Sigmoid colon (tissue), 7 donors: ENCODE results near the gene MYO19. TPM values are rescaled to one million over a fixed set of nuclear protein-coding genes. Genes with fewer than 3 reads are reported as not detected.
A peak's percentile ranks its signal among the peaks of the same experiment; 100 is the strongest.

Source experiments
- DNase-seq: peaks from one replicate; pipeline ENCODE4 v3.0.0-alpha.2; 2019
- H3K27ac ChIP-seq, 4 donors: fragments of 200-600 bp; sonication (generic); one replicate each; pipeline ENCODE4 v1.5.1; 2016 to 2019; ENCODE audit warnings: mild to moderate bottlenecking in 1 of 4
- H3K27me3 ChIP-seq, 3 donors: fragments of 200-600 bp; sonication (generic); one replicate each; pipeline ENCODE4 v1.5.1; 2019; ENCODE audit warnings: mild to moderate bottlenecking in 1 of 3
- H3K36me3 ChIP-seq, 4 donors: fragments of 200-600 bp; sonication (generic); one replicate each; pipeline ENCODE4 v1.5.1; 2016 to 2019
- H3K4me1 ChIP-seq, 4 donors: fragments of 200-600 bp; sonication (generic); one replicate each; pipeline ENCODE4 v1.5.1; 2017 to 2019
- H3K4me3 ChIP-seq, 4 donors: fragments of 200-600 bp; sonication (generic); one replicate each; pipeline ENCODE4 v1.5.1; 2017 to 2019; ENCODE audit warnings: mild to moderate bottlenecking in 2 of 4, moderate library complexity in 1 of 4
- H3K9me3 ChIP-seq, 4 donors: fragments of 200-600 bp in 3 of 4; sonication (generic) in 3 of 4; one replicate each; pipeline versions ENCODE4 v1.5.1 to v1.6.1; 2013 to 2019
- CTCF ChIP-seq, 4 experiments: fragments of 450-650 bp in 3 of 4; fragments of 200-600 bp in 1 of 4; IDR thresholded peaks; one replicate each; pipeline ENCODE4 v1.5.1; 2016 to 2019; ENCODE audit warnings: antibody characterized with exemption in 4 of 4, mild to moderate bottlenecking in 3 of 4, moderate library complexity in 2 of 4
- EP300 ChIP-seq, 4 donors: sonication (generic); formaldehyde crosslinking; IDR thresholded peaks; one replicate each; pipeline ENCODE4 v1.6.1; 2017; ENCODE audit warnings: antibody characterized with exemption in 4 of 4
- POLR2A ChIP-seq, 2 donors: fragments of 450-650 bp; IDR thresholded peaks; one replicate each; pipeline ENCODE4 v1.6.1; 2016; ENCODE audit warnings: antibody characterized with exemption in 2 of 2, mild to moderate bottlenecking in 2 of 2, moderate library complexity in 2 of 2
- POLR2AphosphoS5 ChIP-seq, 4 donors: sonication (generic); formaldehyde crosslinking; IDR thresholded peaks; one replicate each; pipeline ENCODE4 v1.6.1; 2017; ENCODE audit warnings: antibody characterized with exemption in 4 of 4
- WGBS, 2 donors: extraction: QIAGEN DNeasy Blood & Tissue Kit; methylation state at CpG; one replicate each; pipeline ENCODE4 v1.1.7; 2013; 5-methylcytosine and 5-hydroxymethylcytosine counted together
- intact Hi-C: fragments of 100-400 bp; cut with DNase I; formaldehyde crosslinking; loops from one replicate; pipeline ENCODE4 v1.15.1; 2023
- polyA plus RNA-seq, 3 donors: library from polyadenylated mRNA; stranded (reverse); fragments of 200-250 nt; gene quantifications; one replicate each; pipeline ENCODE4 v1.2.3, GENCODE V29; 2013
- total RNA-seq, 4 donors: library from RNA; depleted of rRNA; stranded (reverse); fragments of >200 nt; gene quantifications; one replicate each; pipeline ENCODE4 v1.1.0, GENCODE V29; 2016
- donor health status: healthy with polysubstance abuse.
- donor health status: Bipolar disorder and iron deficiency.
- donor health status: healthy.

Gene MYO19
- total and polyA plus RNA-seq, 7 donors: 19.2 to 67.2 (median 57.8) TPM

- Histone ChIP-seq H3K27ac (no peak overlapping the region), H3K4me3 (no peak overlapping the region), H3K36me3 (peaks cover 0 to 70% (median 9%) of the 10 kb centered on the region in 4 donors), H3K27me3 (no peaks in the 10 kb centered on the region), H3K9me3 (no peaks in the 10 kb centered on the region), H3K4me1 (no peaks in the 10 kb centered on the region)
- intact Hi-C loops: no loop called here
- TF ChIP-seq POLR2A (IDR thresholded peaks at IDR 0.05) (no peak), POLR2AphosphoS5 (IDR thresholded peaks at IDR 0.05) (no peak), CTCF (IDR thresholded peaks at IDR 0.05) (no peak), EP300 (IDR thresholded peaks at IDR 0.05) (no peak)
- 95% methylated on average over 8 of the region's 8 CpGs for WGBS, 2 donors
- no peak for DNase-seq
Measured at GRCh38 chr17:36505171-36505570, 29.5 kb downstream of the MYO19 start.

GRCh38 chr17:36504156-36504545 lies 30.5 kb downstream of the MYO19 start:
- DNase-seq: no peak

DNA sequence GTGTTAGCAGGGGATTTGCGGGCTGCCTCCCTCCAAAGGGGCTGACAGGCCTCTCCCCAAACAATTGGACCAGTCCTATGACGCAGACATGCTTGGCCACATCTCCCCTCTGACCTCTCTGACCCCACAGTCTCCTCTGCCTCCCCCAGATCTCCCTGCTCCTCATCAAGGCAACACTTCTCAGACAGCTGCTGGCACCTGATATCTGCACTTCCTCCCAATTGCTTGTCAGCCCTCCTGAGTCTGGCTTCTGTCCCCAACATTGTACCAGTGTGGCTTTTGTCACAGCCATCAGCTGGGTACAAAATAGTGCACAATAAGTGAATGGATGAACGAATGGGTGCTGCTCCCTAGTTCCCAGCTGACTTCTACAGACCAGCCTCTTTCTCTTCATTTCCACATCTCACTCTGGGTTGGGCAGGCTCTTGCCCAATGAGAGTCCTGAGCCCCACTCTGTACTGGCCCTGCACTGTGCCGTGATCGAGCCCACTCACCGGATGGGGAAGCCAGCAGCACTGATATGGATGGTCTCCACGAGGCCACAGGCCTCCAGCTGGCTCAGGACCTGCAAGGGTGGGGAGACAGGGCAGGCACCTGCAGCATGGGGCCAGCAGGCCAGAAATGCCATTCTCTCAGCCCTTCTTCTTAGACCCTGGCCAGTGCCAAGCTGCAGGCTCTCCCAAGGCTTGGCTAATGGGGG lies 31.1 kb downstream of the MYO19 start:
- Histone ChIP-seq H3K27me3 (no peaks in the 10 kb centered on the region), H3K27ac (no peak overlapping the region), H3K4me1 (no peaks in the 10 kb centered on the region), H3K36me3 (peaks cover 0 to 73% (median 10%) of the 10 kb centered on the region in 4 donors), H3K9me3 (no peaks in the 10 kb centered on the region), H3K4me3 (no peak overlapping the region)
- 96% methylated on average over 7 of the region's 7 CpGs for WGBS, 2 donors
- intact Hi-C loops: no loop called here
- DNase-seq: no peak
- no peak for TF ChIP-seq POLR2A (IDR thresholded peaks at IDR 0.05)

More at GRCh38 chr17:36504156-36504545, 30.5 kb downstream of the MYO19 start:
- Histone ChIP-seq H3K4me1 (no peaks in the 10 kb centered on the region), H3K4me3 (no peak overlapping the region), H3K9me3 (no peaks in the 10 kb centered on the region), H3K27ac (no peak overlapping the region), H3K36me3 (peaks cover 0 to 72% (median 9%) of the 10 kb centered on the region in 4 donors), H3K27me3 (no peaks in the 10 kb centered on the region)
- WGBS, 2 donors: 95 to 98% methylated on average over 5 of the region's 5 CpGs
- no peak for TF ChIP-seq POLR2A (IDR thresholded peaks at IDR 0.05)
- TF ChIP-seq EP300 (IDR thresholded peaks at IDR 0.05): no peak
- no peak for TF ChIP-seq POLR2AphosphoS5 (IDR thresholded peaks at IDR 0.05)
- TF ChIP-seq CTCF (IDR thresholded peaks at IDR 0.05): no peak
- intact Hi-C loops: no loop called here

- H3K27me3 ChIP-seq: no peaks in the 10 kb centered on the region
- peak; percentile 28 for DNase-seq
- 95 to 99% methylated on average over 6 of the region's 6 CpGs for WGBS, 2 donors
- H3K4me3 ChIP-seq: no peak overlapping the region
- intact Hi-C loops: no loop called here
- H3K4me1 ChIP-seq: no peaks in the 10 kb centered on the region
- no peak for TF ChIP-seq CTCF (IDR thresholded peaks at IDR 0.05)
- TF ChIP-seq EP300 (IDR thresholded peaks at IDR 0.05): no peak
- peaks cover 0 to 77% (median 16%) of the 10 kb centered on the region in 4 donors for H3K36me3 ChIP-seq
- H3K27ac ChIP-seq: no peak overlapping the region
- H3K9me3 ChIP-seq: no peaks in the 10 kb centered on the region
Measured at GRCh38 chr17:36501963-36502362, 32.7 kb downstream of the MYO19 start.

DNA sequence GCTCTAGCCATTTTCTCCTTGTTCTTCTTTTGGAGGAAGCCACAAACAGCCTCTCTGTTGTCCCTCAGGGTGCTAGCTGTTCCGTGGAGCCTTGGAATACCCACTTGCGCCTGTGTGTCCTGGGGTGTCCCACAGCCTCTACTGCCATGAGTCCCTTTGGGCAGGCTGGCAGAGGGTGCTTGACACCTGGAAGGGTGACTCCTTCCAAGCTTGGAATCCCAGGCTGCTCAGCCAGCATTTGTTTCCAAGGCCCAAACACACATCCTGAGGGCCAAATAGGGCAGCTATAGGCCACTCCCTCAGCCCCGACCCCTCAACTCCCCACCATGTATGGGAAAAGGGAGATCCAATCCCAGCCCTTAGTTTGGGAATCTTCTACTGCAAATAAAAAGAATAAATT lies 33.3 kb downstream of the MYO19 start:
- DNase-seq: peak; percentile 33
- H3K4me3 ChIP-seq: no peak overlapping the region
- WGBS, 2 donors: 95 to 98% methylated on average over 3 of the region's 3 CpGs
- no peaks in the 10 kb centered on the region for H3K4me1 ChIP-seq
- peaks cover 0 to 77% (median 15%) of the 10 kb centered on the region in 4 donors for H3K36me3 ChIP-seq
- no peaks in the 10 kb centered on the region for H3K9me3 ChIP-seq
- H3K27ac ChIP-seq: no peak overlapping the region
- TF ChIP-seq EP300 (IDR thresholded peaks at IDR 0.05) (no peak), POLR2AphosphoS5 (IDR thresholded peaks at IDR 0.05) (no peak)
- intact Hi-C loops: no loop called here
- no peaks in the 10 kb centered on the region for H3K27me3 ChIP-seq

DNA sequence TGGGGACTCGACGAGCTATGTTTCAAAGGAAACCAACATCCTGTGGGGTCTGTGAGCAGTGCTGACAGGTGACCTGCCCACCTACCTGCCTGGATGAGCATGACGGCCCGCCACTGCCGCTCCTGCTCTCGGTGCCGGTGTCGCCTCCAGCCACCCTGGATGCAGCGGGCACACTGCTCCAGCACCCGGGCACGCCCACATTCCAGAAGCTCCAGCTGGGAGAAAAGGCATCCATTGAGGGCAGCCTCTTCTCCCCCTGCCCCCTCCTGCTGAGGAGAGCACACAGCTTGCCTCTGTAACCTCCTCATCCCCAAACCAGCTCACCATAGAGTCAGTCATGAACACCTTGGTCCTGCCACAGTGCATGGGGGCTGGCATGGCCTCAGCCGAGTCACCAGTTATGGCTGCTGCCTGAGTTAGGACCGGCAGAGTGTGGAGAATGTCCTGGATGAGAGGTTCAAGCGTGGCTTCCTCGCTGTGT lies 33.9 kb downstream of the MYO19 start:
- Histone ChIP-seq H3K9me3 (no peaks in the 10 kb centered on the region), H3K27ac (no peak overlapping the region), H3K27me3 (no peaks in the 10 kb centered on the region), H3K4me3 (no peak overlapping the region), H3K36me3 (peaks cover 5 to 77% (median 19%) of the 10 kb centered on the region in 4 donors), H3K4me1 (no peaks in the 10 kb centered on the region)
- DNase-seq: peak; percentile 63
- TF ChIP-seq POLR2AphosphoS5 (IDR thresholded peaks at IDR 0.05) (no peak), EP300 (IDR thresholded peaks at IDR 0.05) (no peak), CTCF (IDR thresholded peaks at IDR 0.05) (no peak), POLR2A (IDR thresholded peaks at IDR 0.05) (no peak)
- 93 to 94% methylated on average over 15 of the region's 15 CpGs for WGBS, 2 donors
- intact Hi-C loops: no loop called here
